Ramos (cell line): ENCODE data around the gene UBE2K.
"Not testable (repeated sequence)": the region's sequence is repeated elsewhere in the genome, so short reads cannot be mapped to it uniquely, and the experiment has no call there.

ENCODE experiments used
- in situ Hi-C: fragments of 300-500 bp; cut with MboI; formaldehyde crosslinking; loops from one replicate; pipeline ENCODE4 v1.14.3; 2022; ENCODE audit warnings: low sequenced_read_pairs; ENCODE audit not compliant: unreplicated experiment

UBE2K gene, protein sequence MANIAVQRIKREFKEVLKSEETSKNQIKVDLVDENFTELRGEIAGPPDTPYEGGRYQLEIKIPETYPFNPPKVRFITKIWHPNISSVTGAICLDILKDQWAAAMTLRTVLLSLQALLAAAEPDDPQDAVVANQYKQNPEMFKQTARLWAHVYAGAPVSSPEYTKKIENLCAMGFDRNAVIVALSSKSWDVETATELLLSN

DNA sequence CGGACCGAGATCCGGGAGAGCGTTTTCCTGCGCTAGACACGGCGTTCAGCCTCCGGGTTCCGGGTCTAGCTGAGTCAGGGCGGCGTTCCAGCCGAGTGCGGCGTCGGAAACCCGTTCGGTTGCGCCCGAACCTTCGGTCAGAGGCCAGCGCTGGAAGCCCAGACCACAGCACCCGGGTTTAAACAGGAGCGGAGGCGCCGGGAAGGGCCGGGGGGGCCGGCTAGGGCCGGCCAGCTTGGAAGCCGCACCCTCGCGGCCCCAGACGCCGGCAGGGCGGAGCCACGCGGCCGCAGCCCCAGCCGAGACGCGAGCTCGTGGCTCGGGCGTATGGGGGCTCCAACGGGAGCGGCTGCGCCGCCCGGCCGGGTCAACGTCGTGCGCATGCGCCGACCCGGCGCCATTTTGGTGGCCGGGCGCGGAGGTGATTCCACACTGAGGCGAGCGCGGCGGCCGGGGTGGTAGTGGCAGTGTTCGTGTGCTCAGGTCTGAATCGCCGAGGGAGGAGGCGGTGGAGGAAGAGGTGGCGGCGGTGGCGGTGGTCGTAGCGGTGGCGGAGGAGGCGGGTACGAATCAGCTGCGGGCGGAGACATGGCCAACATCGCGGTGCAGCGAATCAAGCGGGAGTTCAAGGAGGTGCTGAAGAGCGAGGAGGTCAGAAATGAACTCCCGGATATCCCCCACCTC lies at the start of gene UBE2K:
UBE2K (plus strand) TSS at position 397 of the 684 bp plus-strand sequence; CDS start at position 589, 192 bp downstream.
- in situ Hi-C loops, result loop anchor here (5.0 to 25.0 kb wide), 2 partner anchors 274 to 639 kb away; partner anchors contain the start of gene CHRNA9

DNA sequence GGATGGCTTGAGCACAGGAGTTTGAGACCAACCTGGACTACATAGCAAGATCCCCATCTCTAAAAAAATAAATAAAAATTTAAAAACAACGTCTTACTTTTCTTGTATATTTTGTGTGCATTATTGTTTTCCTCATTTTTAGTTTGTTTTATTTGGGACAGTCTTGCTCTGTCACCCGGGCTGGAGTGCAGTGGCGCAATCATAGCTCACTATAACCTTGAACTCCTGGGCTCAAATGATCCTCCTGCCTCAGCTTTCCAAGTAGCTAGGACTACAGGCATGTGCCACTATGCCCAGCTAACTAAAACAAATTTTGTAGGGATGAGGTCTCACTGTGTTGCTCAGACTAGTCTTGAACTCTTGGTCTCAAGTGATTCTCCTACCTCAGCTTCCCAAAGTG lies 49.7 kb upstream of the UBE2K start:
- in situ Hi-C loops, result no loop called here

DNA sequence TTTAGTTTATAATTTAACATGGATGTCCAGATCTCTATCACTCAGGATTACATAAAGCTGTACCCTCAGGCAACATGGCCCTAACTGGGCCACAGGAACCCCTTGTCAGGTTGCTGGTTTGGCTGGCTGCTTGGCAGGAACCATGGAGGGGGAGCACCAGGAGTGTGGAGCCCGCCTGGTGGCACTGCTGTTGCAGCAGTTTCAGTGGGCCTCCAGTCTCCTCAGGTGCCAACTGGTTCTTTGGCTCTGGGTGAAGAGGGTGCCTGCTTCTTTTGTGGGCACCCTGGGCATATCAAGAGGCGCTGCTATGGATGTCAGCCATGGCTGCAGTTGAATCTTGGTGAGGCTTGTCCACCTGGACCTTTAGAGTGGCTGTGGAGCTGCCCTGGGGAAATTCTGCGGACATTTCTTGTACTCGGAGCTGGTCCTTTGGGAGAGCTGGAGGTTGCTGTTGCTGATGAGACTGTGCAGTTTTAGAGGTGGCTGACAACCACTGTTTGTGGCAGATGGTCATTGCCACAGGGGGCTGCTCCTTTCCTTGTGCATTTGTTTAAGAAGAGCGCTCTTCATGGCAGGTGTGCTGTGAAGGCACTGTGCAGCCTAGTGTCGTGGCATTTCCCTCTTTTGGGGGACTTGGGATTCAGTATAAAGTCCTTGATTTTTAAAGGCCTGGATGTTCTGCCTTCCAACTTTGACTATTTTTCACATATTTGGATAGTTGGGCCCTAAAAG lies 48.9 kb upstream of the UBE2K start:
- in situ Hi-C loops, result no loop called here

DNA sequence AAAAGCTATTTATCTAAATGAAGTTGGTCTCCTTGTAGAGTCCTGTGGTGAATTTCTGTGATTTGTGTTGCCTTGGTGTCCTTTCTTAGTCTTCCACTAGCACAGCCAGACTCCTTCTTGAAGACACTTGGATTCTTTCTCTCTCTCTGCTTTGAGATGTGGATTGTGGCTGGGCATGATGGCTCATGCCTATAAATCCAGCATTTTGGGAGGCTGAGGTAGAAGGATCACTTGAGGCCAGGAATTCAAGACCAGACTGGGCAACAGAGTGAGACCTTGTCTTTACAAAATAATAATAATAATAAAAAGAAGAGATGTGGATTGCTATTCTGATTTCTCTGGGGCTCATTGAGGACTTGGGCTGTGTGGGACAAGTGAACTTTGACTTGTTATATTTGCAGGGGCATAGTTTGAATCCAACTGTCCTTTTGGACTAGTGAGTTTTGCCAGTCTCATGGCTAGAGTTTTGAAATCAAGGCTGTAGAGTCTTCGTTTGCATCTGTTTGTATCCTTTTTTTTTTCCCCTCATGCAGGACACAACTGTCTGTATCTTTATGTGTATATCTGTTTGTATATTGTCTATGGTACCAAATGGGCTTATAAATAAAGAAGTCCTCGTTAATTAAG lies 48.2 kb upstream of the UBE2K start:
- in situ Hi-C loops, result no loop called here

DNA sequence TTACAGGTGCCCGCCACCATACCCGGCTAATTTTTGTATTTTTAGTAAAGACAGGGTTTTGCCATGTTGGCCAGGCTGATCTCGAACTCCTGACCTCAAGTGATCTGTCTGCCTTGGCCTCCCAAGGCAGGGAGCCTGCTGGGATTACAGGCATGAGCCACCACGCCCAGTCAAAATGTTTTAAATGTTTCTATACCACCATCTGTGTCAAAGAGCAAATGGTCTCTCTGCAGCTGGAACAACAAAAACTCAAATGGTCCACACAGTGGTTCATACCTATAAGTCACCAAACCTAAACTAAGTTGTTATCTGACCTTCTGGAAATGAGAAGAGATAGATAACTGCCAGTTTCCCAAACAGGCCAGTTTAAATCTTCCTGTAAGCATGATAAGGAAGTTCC lies 46.4 kb upstream of the UBE2K start:
- in situ Hi-C loops, result not testable (repeated sequence)

DNA sequence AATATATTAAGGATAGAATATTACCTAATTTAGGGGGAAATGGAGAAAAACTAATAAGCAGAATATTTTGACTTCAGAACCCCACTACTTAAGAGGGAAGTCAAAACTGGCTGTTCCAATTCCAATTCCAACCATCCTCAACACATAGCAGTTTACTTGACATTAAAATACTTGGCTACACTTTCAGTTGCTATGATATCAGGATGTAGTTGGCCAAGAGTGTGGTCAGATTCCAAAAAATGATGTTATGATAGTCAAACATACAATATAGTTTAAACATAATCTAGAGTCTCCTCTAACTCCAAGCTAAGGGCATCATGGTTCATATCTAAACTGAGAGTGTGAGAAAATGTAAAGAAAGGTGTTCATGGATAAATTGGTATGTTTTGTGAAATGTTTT lies 42.7 kb upstream of the UBE2K start:
- in situ Hi-C loops, result no loop called here

DNA sequence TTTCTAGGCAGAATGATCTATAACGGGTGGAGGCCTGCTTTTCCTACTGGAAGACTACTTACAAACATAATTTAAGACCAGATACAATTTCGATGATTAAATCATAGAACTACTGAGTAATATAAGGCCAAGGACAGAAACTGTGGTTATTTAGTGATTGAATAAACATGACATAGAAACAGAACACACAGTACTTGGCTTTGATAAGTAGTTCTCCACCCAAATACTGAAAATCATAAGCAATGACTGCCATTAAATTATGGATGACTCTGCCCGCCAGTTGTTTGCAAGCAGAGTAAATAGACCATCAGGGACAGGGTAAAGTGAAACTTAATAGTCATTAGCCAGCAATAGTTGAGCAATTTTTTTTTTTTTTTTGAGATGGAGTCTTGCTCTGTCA lies 42.1 kb upstream of the UBE2K start:
- in situ Hi-C loops, result no loop called here

DNA sequence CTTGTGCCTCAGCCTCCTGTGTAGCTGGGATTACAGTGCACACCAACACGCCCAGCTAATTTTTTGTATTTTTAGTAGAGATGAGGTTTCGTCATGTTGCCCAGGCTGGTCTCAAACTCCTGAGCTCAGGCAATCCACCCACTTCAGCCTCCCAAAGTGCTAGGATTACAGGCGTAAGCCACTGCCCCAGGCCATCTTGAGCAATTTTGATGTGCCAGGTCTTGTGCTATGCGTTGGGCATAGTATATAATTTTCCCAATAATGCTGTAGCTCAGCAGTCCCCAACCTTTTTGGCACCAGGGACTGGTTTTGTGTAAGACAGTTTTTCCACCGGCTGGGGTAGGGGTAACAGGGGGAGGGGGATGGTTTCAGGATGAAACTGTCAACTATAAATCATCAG lies 41.3 kb upstream of the UBE2K start:
- in situ Hi-C loops, result not testable (repeated sequence)

DNA sequence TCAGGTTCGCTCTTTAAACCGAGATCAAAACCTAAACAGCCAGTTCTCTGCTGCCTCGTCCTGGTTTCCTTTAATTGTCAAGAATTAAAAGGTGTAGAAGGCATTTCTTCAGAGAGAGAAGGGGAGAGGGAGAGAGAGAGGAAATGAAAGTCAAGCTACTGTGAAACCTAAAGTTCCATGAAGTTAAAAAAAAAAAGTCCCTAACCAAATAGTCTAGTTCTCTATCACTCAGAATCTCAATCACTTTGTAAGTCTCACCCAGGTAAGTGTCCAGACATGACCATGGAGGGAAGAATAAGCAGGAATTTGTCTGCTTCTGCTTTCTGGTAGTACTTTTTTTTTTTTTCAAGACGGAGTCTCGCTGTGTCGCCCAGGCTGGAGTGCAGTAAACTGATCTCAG lies 40.5 kb upstream of the UBE2K start:
- in situ Hi-C loops, result no loop called here

DNA sequence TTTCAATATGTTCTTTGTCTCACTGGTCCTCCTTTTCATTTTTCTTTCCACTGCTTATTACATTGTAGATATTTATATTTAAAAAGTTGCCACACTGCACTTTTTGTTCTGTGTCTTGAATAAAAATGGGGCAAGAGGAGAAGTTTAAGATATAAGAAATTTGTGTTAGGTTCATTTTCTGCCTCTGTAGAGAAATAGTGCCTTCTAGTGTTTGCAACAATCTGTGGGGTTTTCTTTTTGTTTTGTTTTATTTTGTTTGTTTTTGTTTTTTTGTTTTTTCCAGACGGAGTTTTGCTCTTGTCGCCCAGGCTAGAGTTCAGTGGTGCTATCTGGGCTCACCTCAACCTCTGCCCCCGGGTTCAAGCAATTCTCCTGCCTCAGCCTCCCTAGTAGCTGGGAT lies 39.2 kb upstream of the UBE2K start:
- in situ Hi-C loops, result no loop called here

DNA sequence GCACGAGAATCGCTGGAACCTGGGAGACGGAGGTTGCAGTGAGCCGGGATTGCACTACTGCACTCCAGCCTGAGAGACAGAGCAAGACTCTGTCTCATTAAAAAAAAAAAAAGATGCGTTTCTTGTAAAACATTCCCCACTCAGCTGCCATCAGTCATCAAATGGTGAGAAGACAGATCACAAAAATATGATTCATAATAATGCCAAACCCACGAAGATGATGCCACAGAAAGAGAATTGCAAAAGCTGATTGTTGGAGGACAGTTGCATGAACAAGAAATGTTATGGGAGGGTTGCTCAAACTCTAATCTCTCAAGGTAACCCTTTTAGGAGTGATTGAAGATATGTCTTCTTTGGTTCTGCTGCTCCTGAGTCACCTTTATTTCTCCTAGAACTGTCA lies 37.9 kb upstream of the UBE2K start:
- in situ Hi-C loops, result no loop called here

DNA sequence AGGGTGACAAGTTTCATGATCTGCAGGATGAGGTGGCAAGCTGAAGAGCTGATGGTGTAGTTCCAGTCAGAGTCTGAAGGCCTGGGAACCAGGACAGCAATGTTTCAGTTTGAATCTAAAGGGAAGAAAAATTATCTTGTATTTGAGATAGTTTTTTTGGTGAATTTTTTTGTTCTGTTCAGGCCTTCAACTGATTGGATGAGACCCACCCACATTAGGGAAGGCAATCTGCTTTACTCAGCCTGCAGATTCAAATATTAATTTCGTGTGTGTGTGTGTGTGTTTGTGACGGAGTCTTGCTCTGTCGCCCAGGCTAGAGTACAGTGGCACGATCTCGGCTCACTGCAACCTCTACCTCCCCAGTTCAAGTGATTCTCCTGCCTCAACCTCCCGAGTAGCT lies 37.2 kb upstream of the UBE2K start:
- in situ Hi-C loops, result no loop called here

DNA sequence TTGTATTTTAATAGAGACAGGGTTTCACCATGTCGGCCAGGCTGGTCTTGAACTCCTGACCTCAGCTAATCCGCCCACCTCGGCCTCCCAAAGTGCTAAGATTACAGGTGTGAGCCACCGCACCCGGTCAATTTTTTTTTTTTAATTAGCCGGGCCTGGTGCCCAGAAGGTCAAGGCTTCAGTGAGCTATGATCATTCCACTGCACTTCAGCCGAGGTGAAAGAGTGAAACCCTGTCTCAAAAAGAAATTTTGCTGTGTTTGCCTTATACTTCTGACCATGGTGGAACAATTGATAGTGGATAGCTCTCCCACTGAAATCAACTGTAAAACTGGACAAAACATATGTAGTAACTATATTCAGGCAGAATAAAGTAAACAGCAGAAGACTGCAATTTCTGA lies 35.3 kb upstream of the UBE2K start:
- in situ Hi-C loops, result no loop called here

DNA sequence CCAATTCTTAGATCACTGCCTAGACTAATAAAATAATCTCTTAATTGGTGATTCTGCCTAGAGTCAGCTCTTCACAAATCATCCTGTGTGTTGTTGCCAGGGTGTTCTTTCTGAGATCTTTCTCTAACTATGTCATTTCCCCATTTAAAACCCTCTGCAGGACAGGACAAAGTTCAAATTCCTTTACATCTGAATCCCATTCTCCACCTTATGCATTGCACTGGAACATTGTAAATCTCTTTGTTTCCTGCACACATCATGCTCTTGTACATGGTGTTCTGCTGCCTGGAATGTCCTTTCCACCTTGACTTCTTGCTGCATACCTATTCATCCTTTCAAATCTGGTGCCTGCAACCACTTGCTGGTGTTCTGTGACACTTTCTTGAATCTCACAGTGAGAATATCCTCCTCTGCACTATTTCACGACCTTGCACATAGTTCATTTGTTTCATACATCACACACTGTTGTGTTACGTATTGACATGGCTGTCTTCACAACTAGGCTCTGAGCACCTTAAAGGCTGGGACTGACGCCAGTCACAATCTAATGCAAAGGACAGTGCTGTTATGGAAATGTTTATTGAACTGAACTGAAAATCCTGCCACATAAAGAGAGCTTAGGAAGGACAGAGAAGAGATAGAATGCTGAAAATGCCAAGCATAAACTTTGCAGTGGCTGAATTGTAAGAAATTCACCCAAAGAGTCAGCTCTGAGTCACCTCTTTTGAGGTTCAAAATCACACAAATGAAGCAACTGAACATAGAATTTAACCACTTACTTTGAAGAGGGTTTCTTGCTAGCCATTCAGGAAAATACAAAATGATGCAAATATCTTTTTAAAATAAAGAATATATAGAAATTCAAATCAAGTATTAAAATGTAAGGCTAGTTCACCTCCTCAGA lies 32.9 kb upstream of the UBE2K start:
- in situ Hi-C loops, result no loop called here

DNA sequence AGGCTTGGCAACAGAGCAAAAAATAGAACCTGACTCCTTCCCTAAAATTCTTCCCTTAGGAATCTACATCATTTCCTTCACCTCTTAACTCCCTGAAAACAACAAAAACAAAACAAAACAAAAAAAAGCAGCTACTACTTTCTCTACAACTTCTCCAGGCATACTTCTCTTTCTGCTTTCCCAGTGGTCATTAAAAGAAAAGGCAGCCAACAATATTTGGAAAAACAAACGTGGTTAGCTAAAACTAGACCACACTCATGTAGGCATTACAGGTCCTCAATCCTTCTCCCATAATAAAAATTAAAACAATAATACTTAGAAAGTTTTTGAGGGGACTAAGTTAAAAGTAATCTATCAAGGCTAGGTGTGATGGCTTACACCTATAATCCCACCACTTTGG lies 30.2 kb upstream of the UBE2K start:
- in situ Hi-C loops, result no loop called here

DNA sequence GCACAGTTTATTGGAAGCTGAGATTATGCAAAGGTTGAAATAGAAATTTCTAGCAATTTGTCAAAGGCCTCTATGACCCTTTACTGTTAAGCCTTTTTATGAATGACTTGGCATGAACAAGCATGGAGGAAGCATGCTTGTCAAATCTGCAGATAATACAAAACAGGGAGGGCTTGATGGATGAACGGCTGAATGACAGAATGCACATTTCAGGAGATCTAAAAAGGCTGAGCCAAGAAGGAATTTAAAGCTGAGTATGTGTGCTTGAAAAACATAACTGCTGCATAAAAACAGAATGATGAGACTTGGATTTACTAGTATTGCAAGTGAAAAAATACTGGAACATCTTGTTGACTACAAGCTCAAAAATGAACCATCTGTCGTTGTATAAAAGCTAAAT lies 29.0 kb upstream of the UBE2K start:
- in situ Hi-C loops, result no loop called here

DNA sequence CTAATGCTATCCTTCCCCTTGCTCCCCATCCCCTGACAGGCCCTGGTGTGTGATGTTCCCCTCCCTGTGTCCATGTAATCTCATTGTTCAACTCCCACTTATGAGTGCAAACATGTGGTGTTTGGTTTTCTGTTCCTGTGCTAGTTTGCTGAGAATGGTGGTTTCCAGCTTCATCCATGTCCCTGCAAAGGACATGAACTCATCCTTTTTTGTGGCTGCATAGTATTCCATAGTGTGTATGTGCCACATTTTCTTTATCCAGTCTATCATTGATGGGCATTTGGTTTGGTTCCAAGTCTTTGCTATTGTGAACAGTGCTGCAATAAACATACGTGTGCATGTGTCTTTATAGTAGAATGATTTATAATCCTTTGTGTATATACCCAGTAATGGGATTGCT lies 27.6 kb upstream of the UBE2K start:
- in situ Hi-C loops, result not testable (repeated sequence)

DNA sequence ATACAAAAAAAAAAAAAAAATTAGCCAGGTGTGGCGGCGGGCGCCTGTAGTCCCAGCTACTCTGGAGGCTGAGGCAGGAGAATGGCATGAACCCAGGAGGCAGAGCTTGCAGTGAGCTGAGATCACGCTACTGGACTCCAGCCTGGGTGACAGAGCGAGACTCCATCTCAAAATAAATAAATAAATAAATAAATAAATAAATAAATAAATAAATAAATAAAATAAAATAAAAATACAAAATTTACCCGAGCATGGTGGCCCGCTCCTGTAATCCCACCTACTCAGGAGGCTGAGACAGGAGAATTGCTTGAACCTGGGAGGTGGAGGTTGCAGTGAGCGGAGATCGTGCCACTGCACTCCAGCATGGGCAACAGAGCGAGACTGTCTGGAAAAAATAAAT lies 22.3 kb upstream of the UBE2K start:
- in situ Hi-C loops, result loop anchor here (25.0 kb wide), 1 partner anchor 662 kb away; the partner anchor contains the start of gene CHRNA9

DNA sequence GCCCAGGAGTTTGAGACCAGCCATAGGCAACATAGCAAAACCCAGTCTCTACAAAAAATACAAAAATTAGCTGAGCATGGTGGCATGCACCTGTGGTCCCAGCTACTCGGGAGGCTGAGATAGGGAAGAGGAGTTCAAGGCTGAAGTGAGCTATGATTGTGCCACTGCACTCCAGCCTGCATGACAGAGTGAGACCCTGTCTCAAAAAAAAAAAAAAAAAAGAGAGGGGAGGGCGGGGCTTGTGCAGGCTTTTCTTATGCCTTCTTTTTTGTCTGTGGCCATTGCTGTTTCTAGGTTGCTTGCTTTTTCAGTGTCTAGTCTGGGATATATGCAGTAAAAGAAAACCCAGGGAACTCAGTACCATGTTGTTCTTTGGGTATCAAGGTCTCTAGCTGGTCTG lies 16.9 kb upstream of the UBE2K start:
- in situ Hi-C loops, result loop anchor here (25.0 kb wide), 1 partner anchor 656 kb away; the partner anchor contains the start of gene CHRNA9

DNA sequence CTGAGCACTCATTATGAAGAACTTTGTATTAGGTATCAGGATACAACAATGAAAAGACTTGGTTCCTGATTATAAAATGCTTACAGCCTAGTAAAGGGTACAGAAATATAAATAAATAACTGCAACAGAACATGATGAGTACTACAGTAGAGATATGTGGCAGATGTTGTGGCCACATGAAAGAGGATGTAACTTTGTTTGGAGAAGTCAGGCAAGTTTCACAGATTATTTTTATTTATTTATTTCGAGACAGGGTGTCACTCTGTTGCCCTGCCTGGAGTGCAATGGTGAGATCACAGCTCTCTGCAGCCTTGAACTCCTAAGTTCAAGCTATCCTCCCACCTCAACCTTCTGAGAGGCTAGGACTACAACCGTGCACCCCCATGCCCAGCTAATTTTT lies 15.8 kb upstream of the UBE2K start:
- in situ Hi-C loops, result loop anchor here (25.0 kb wide), 1 partner anchor 655 kb away; the partner anchor contains the start of gene CHRNA9
